Parathyroid adenoma (tissue), 2 donors: ENCODE measurements around the gene GRID1.

ENCODE experiments used
- H2AFZ ChIP-seq: fragments of 300-600 bp; sonication (generic); one replicate; pipeline ENCODE4 v1.7.0; 2017; ENCODE audit warnings: antibody characterized with exemption, mild to moderate bottlenecking
- H3K27ac ChIP-seq: fragments of 300-600 bp; sonication (generic); one replicate; pipeline ENCODE4 v1.7.0; 2017
- H3K27me3 ChIP-seq: fragments of 300-600 bp; sonication (generic); one replicate; pipeline ENCODE4 v1.7.0; 2017; ENCODE audit warnings: low read length; ENCODE audit not compliant: control insufficient read depth, insufficient read depth
- H3K36me3 ChIP-seq: fragments of 300-600 bp; sonication (generic); one replicate; pipeline ENCODE4 v1.7.0; 2017; ENCODE audit warnings: low read length; ENCODE audit not compliant: control insufficient read depth, insufficient read depth
- H3K4me1 ChIP-seq: fragments of 300-600 bp; sonication (generic); one replicate; pipeline ENCODE4 v1.7.0; 2017; ENCODE audit warnings: control low read depth
- H3K4me2 ChIP-seq: fragments of 300-600 bp; sonication (generic); one replicate; pipeline ENCODE4 v1.7.0; 2017; ENCODE audit warnings: low read length
- H3K4me3 ChIP-seq: fragments of 300-600 bp; sonication (generic); one replicate; pipeline ENCODE4 v1.7.0; 2017; ENCODE audit warnings: low read depth, low read length
- H3K79me2 ChIP-seq: fragments of 300-600 bp; sonication (generic); one replicate; pipeline ENCODE4 v1.7.0; 2017; ENCODE audit warnings: control low read depth
- H3K9ac ChIP-seq: fragments of 300-600 bp; sonication (generic); one replicate; pipeline ENCODE4 v1.7.0; 2017; ENCODE audit warnings: mild to moderate bottlenecking
- H3K9me3 ChIP-seq: fragments of 300-600 bp; sonication (generic); one replicate; pipeline ENCODE4 v1.7.0; 2017; ENCODE audit warnings: low read length; ENCODE audit not compliant: control insufficient read depth
- CTCF ChIP-seq: fragments of 300-600 bp; sonication (generic); IDR thresholded peaks from one replicate; pipeline ENCODE4 v1.7.0; 2017; ENCODE audit warnings: antibody characterized with exemption, mild to moderate bottlenecking
- donor health status: primary hyperparathyroidism.

The GRID1 gene

GRCh38 chr10:86197166-86197790 lies 169.3 kb downstream of the GRID1 start:
- Histone ChIP-seq H3K27me3 (no peaks in the 10 kb centered on the region), H2AFZ (no peak overlapping the region), H3K36me3 (no peaks in the 10 kb centered on the region), H3K27ac (no peak overlapping the region), H3K9me3 (no peaks in the 10 kb centered on the region), H3K9ac (no peak overlapping the region), H3K4me3 (no peak overlapping the region), H3K4me2 (no peak overlapping the region), H3K79me2 (no peaks in the 10 kb centered on the region), H3K4me1 (no peaks in the 10 kb centered on the region)
- TF ChIP-seq CTCF: no peak

GRCh38 chr10:86195521-86196157 lies 171.0 kb downstream of the GRID1 start:
- Histone ChIP-seq H3K9ac (no peak overlapping the region), H3K4me1 (no peaks in the 10 kb centered on the region), H3K4me3 (no peak overlapping the region), H3K4me2 (no peak overlapping the region), H3K79me2 (no peaks in the 10 kb centered on the region), H3K27me3 (no peaks in the 10 kb centered on the region), H3K27ac (no peak overlapping the region), H3K9me3 (no peaks in the 10 kb centered on the region), H3K36me3 (no peaks in the 10 kb centered on the region), H2AFZ (no peak overlapping the region)
- TF ChIP-seq CTCF: no peak

- H3K4me2 ChIP-seq: no peak overlapping the region
These were observed 171.9 kb downstream of the GRID1 start for GRCh38 chr10:86194684-86195083.

GRCh38 chr10:86193841-86194240 lies 172.8 kb downstream of the GRID1 start:
- no peaks in the 10 kb centered on the region for H3K36me3 ChIP-seq

More at GRCh38 chr10:86194684-86195083, 171.9 kb downstream of the GRID1 start:
- Histone ChIP-seq H2AFZ (no peak overlapping the region), H3K4me3 (no peak overlapping the region), H3K4me1 (no peaks in the 10 kb centered on the region), H3K9ac (no peak overlapping the region), H3K79me2 (no peaks in the 10 kb centered on the region), H3K9me3 (no peaks in the 10 kb centered on the region), H3K27me3 (no peaks in the 10 kb centered on the region), H3K36me3 (no peaks in the 10 kb centered on the region), H3K27ac (no peak overlapping the region)
- TF ChIP-seq CTCF: no peak

More at GRCh38 chr10:86193841-86194240, 172.8 kb downstream of the GRID1 start:
- Histone ChIP-seq H3K4me3 (no peak overlapping the region), H3K79me2 (no peaks in the 10 kb centered on the region), H3K4me2 (no peak overlapping the region), H3K9ac (no peak overlapping the region), H3K27me3 (no peaks in the 10 kb centered on the region), H2AFZ (no peak overlapping the region), H3K27ac (no peak overlapping the region), H3K4me1 (no peaks in the 10 kb centered on the region), H3K9me3 (no peaks in the 10 kb centered on the region)
- TF ChIP-seq CTCF: no peak
